ENCODE measurements around the gene PLEKHG4. TPM values are rescaled to one million over a fixed set of nuclear protein-coding genes. Genes with fewer than 3 reads are reported as not detected.
A peak's percentile ranks its signal among the peaks of the same experiment; 100 is the strongest.

The PLEKHG4 gene
- total RNA-seq, 1 donor from 2014 or later, result 3.7 TPM

DNA sequence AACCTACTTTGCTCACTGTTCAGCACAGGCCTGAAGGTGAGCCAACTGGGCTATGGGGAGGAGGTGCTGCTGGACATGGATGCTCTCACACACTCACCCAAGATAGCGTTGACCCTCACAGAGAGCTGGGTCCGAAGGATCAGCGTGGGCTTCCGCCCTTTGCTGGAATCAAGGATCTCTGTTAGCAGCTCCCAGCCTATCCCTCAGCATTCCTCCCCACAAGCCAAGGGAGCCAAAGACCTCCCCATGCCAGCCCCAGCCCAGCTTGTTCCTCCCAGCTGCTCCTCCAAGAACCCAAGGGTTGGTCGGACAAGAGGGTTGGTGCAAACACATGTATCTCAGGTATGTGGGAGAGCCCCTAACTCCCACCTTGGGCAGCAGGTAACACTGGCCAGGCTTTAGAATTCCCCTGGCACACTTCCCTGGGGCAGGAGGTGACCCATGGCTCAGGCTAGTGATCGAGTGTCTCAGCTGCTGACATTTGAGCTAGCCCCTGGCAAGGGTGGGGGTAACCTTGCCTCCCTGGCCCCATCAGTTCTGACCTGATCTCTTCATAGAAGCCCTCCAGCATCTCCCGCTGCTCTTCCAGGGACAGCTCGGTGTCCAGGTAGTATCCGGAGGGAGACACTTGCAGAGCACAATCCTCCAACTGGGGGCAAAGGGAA lies 40.4 kb upstream of the PLEKHG4 start:
- TF ChIP-seq, protein P1, sequence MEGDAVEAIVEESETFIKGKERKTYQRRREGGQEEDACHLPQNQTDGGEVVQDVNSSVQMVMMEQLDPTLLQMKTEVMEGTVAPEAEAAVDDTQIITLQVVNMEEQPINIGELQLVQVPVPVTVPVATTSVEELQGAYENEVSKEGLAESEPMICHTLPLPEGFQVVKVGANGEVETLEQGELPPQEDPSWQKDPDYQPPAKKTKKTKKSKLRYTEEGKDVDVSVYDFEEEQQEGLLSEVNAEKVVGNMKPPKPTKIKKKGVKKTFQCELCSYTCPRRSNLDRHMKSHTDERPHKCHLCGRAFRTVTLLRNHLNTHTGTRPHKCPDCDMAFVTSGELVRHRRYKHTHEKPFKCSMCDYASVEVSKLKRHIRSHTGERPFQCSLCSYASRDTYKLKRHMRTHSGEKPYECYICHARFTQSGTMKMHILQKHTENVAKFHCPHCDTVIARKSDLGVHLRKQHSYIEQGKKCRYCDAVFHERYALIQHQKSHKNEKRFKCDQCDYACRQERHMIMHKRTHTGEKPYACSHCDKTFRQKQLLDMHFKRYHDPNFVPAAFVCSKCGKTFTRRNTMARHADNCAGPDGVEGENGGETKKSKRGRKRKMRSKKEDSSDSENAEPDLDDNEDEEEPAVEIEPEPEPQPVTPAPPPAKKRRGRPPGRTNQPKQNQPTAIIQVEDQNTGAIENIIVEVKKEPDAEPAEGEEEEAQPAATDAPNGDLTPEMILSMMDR (IDR thresholded peaks at IDR 0.05), result no peak
- Histone ChIP-seq H3K27me3 (no peaks in the 10 kb centered on the region), H3K9me3 (no peaks in the 10 kb centered on the region), H3K36me3 (peaks cover 47 to 49% of the 10 kb centered on the region in 2 donors), H3K4me3 (no peak overlapping the region), H3K27ac (no peak overlapping the region), H3K4me1 (peaks cover 5 to 17% of the 10 kb centered on the region in 2 donors)
- intact Hi-C loops (cut with DNase I), result no loop called here
- no peak for DNase-seq (ENCODE audit: low spot score in 2 of 2)

- peaks cover 12 to 26% of the 10 kb centered on the region in 2 donors for H3K4me1 ChIP-seq
- H3K27ac ChIP-seq, result peak overlapping the region; percentile 87
- peaks cover 31 to 34% of the 10 kb centered on the region in 2 donors for H3K36me3 ChIP-seq
- no peaks in the 10 kb centered on the region for H3K9me3 ChIP-seq
- intact Hi-C loops (cut with DNase I), result loop anchor here (10.0 kb wide), 3 partner anchors 424 to 604 kb away; partner anchors contain the start of genes ACD, C16orf86, CENPT and ENKD1
- no peak for DNase-seq (ENCODE audit: low spot score in 2 of 2)
- H3K27me3 ChIP-seq, result no peaks in the 10 kb centered on the region
- H3K4me3 ChIP-seq, result no peak overlapping the region
- TF ChIP-seq, protein P1 (IDR thresholded peaks at IDR 0.05), result no peak
Observed at GRCh38 chr16:67240506-67240905, 38.8 kb upstream of the PLEKHG4 start.

DNA sequence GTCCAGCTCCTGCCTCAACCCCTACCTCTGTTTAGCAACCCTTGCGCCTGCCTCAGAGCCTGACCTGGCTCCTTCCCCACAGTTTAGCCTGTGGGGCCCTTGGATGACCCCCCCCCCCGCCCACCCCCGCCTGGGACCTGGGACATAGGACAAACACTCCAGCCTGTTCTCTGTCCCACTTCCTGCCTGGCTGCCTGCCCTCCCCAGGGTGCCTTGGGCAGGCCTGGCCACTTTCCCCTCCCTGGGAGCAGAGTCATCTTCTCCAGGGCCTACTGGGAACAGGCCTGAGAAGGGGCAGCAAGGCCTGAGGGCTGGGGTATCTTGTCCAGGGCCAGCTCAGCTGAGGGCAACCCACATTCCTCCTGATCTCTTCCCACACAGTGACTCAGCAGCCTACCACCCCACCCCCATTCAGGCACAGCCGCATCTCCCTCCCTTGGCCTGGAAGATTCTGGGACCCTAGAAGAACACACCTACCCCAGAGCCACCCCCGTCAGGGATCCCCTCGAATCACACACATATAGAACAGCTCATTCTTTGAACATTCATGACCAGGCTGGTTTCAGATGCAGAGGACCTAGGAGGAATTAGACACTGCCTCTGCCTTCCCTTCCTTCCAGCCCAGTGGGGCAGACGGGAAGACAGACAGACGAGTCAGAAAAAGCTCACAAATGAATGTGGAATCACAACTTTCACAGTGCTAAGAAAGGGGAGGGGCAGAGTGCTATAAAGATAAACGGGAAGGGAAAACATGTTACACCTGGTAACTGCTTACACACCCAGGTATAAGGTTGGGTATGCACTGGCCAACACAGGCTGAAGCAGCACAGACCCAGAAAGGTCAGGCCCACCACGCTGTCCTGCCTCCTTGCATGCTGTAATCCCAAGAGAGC lies 38.1 kb upstream of the PLEKHG4 start:
- no peaks in the 10 kb centered on the region for H3K27me3 ChIP-seq
- TF ChIP-seq, protein P1 (IDR thresholded peaks at IDR 0.05), result no peak
- peaks cover 18 to 32% of the 10 kb centered on the region in 2 donors for H3K4me1 ChIP-seq
- H3K27ac ChIP-seq, result peak overlapping the region; percentile 87
- H3K4me3 ChIP-seq, result no peak overlapping the region
- H3K9me3 ChIP-seq, result no peaks in the 10 kb centered on the region
- H3K36me3 ChIP-seq, result peaks cover 24 to 28% of the 10 kb centered on the region in 2 donors
- peak in 1 of 2 donors; percentile 83 for DNase-seq (ENCODE audit: low spot score in 2 of 2)
- intact Hi-C loops (cut with DNase I), result loop anchor here (10.0 kb wide), 3 partner anchors 424 to 604 kb away; partner anchors contain the start of genes ACD, C16orf86, CENPT and ENKD1

DNA sequence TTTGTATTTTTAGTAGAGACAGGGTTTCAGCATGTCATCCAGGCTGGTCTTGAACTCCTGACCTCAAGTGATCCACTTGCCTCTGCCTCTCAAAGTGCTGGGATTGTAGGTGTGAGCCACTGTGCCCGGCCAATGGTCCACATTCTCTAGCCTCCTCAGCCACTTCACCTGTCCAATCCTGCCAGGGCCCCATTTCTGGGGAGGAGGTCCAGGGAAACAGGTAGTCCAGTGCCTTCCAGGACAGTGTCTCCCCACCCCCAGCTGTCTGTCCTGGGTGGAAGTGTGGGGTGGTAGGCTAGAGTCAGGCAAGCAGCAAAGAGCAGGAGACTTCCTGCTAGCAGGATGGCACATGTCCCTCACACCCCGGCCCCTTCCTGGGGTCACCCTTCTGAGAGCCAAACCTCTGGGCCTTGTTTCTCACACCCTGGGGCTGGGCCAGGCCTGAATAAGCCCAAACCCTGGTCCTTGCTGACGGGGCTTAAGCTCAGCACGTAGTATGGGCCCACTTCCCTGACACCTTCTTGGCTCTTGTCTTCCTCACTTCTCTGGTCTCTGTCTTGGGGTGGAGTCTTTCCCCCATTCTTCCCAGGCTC lies 37.1 kb upstream of the PLEKHG4 start:
- peak overlapping the region; percentile 87 for H3K27ac ChIP-seq
- H3K9me3 ChIP-seq, result no peaks in the 10 kb centered on the region
- H3K4me3 ChIP-seq, result no peak overlapping the region
- intact Hi-C loops (cut with DNase I), result loop anchor here (10.0 kb wide), 3 partner anchors 423 to 603 kb away; partner anchors contain the start of genes ACD, C16orf86, CENPT and ENKD1
- TF ChIP-seq, protein P1 (IDR thresholded peaks at IDR 0.05), result no peak
- H3K36me3 ChIP-seq, result peaks cover 14 to 19% of the 10 kb centered on the region in 2 donors
- no peaks in the 10 kb centered on the region for H3K27me3 ChIP-seq
- no peak for DNase-seq (ENCODE audit: low spot score in 2 of 2)
- peaks cover 18 to 32% of the 10 kb centered on the region in 2 donors for H3K4me1 ChIP-seq

DNA sequence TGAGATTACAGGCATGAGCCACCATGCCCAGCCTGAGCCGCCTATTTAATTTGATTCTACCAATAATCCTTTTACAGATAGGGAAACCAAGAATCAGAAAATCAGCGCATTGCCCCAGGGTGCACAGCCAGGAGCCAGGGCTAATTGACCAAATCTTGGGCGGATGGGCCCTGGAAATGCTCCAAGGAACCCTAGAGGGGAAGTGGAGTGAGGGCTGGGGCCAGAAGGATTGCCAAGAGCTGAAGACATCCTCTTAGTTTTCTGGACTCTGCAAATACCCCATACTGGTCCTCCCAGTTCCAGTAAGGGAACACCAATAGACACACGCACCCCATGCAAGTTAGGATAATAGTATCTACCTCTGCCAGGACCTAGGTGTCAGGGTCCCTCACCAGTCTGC lies 35.9 kb upstream of the PLEKHG4 start:
- DNase-seq (ENCODE audit: low spot score in 2 of 2), result no peak
- Histone ChIP-seq H3K36me3 (peaks cover 4 to 10% of the 10 kb centered on the region in 2 donors), H3K27me3 (no peaks in the 10 kb centered on the region), H3K4me3 (no peak overlapping the region), H3K9me3 (no peaks in the 10 kb centered on the region), H3K4me1 (peaks cover 27 to 40% of the 10 kb centered on the region in 2 donors), H3K27ac (peak overlapping the region; percentile 82 to 89)
- intact Hi-C loops (cut with DNase I), result loop anchor here (10.0 kb wide), 3 partner anchors 421 to 601 kb away; partner anchors contain the start of genes ACD, C16orf86, CENPT and ENKD1
- TF ChIP-seq, protein P1 (IDR thresholded peaks at IDR 0.05), result no peak
